H1 (cell line): ENCODE results near the gene PRDM5. TPM values are rescaled to one million over a fixed set of nuclear protein-coding genes. Genes with fewer than 3 reads are reported as not detected.

Experiments
- CTCF ChIA-PET: fragments of 300-600 bp; sonication (Branson Sonifier 250); formaldehyde crosslinking; loops from one replicate; lab custom pipeline; 2021; ENCODE audit not compliant: partially characterized antibody; lab: Charles Lee
- POLR2A ChIA-PET: fragments of 300-600 bp; sonication (Branson Sonifier 250); formaldehyde crosslinking; loops from one replicate; lab custom pipeline; 2021; ENCODE audit warnings: inconsistent platforms; ENCODE audit not compliant: partially characterized antibody; lab: Charles Lee
- DNase-seq, 2 experiments: peaks; one replicate each; pipeline versions ENCODE4 v3.0.0 to v3.0.0-alpha.2; 2010 to 2022; ENCODE audit warnings: low spot score in 2 of 2, low read depth in 1 of 2, mixed read lengths in 1 of 2
- FAIRE-seq: peaks from 2 replicates; lab custom pipeline; 2011; peaks lifted over from hg19 to GRCh38; lab: Jason Lieb, UNC
- H2AFZ ChIP-seq: 2 replicates; pipeline ENCODE4 v1.8.1; 2012; ENCODE audit warnings: low read length, inconsistent platforms
- H2AK5ac ChIP-seq: 2 replicates; pipeline ENCODE4 v1.6.1; 2013; ENCODE audit warnings: low read depth, low read length
- H2BK120ac ChIP-seq: replicated peaks from 2 replicates; pipeline ENCODE3; 2013; ENCODE audit warnings: low read depth, low read length, inconsistent platforms
- H2BK12ac ChIP-seq: 2 replicates; pipeline ENCODE4 v1.6.1; 2013; ENCODE audit warnings: low read depth, low read length
- H2BK15ac ChIP-seq: 2 replicates; pipeline ENCODE4 v1.6.1; 2013; ENCODE audit warnings: low read length
- H2BK20ac ChIP-seq: 2 replicates; pipeline ENCODE4 v1.6.1; 2013; ENCODE audit warnings: low read length
- H2BK5ac ChIP-seq: 2 replicates; pipeline ENCODE4 v1.6.1; 2013; ENCODE audit warnings: low read depth, low read length
- H3K14ac ChIP-seq: 2 replicates; pipeline ENCODE4 v1.6.1; 2013; ENCODE audit warnings: inconsistent platforms; ENCODE audit not compliant: insufficient read length
- H3K18ac ChIP-seq: 2 replicates; pipeline ENCODE4 v1.6.1; 2013; ENCODE audit warnings: low read length; ENCODE audit errors: extremely low read depth
- H3K23ac ChIP-seq: 2 replicates; pipeline ENCODE4 v1.6.1; 2013; ENCODE audit warnings: inconsistent platforms; ENCODE audit not compliant: insufficient read length
- H3K23me2 ChIP-seq: 2 replicates; pipeline ENCODE4 v1.6.1; 2013; ENCODE audit warnings: low read depth, low read length
- H3K27ac ChIP-seq: 2 replicates; pipeline ENCODE4 v1.6.1; 2011; ENCODE audit warnings: low read depth, low read length, inconsistent platforms
- H3K27me3 ChIP-seq, 4 experiments: replicated peaks in 1 of 4; 1 replicate in 1 of 4; 2 replicates in 3 of 4; pipeline versions ENCODE4 v1.6.1 to v1.8.1; 2011 to 2013; ENCODE audit warnings: low read length in 3 of 4, mild to moderate bottlenecking in 3 of 4, inconsistent platforms in 2 of 4, mixed read lengths in 2 of 4, moderate library complexity in 1 of 4; ENCODE audit not compliant: control insufficient read depth in 3 of 4, insufficient read depth in 3 of 4; ENCODE audit errors: extremely low read depth in 1 of 4
- H3K36me3 ChIP-seq, 4 experiments: 2 replicates each; pipeline versions ENCODE4 v1.6.1 to v1.8.1; 2011 to 2013; ENCODE audit warnings: mild to moderate bottlenecking in 4 of 4, low read length in 3 of 4, moderate library complexity in 2 of 4, control low read depth in 1 of 4, inconsistent platforms in 1 of 4; ENCODE audit not compliant: insufficient read depth in 4 of 4, control insufficient read depth in 2 of 4
- H3K4ac ChIP-seq: replicated peaks from 2 replicates; pipeline ENCODE3; 2013; ENCODE audit warnings: low read length, low read depth, mixed read lengths, inconsistent platforms; ENCODE audit not compliant: insufficient read length
- H3K4me1 ChIP-seq, 4 experiments: replicated peaks in 1 of 4; 1 replicate in 1 of 4; 2 replicates in 3 of 4; pipeline versions ENCODE4 v1.6.1 to v1.8.1; 2011 to 2013; ENCODE audit warnings: low read length in 3 of 4, inconsistent platforms in 2 of 4, mixed read lengths in 1 of 4; ENCODE audit not compliant: insufficient read depth in 4 of 4, control insufficient read depth in 3 of 4
- H3K4me2 ChIP-seq, 2 experiments: 2 replicates each; pipeline versions ENCODE4 v1.6.1 to v1.8.1; 2011 to 2013; ENCODE audit warnings: low read depth in 2 of 2, low read length in 2 of 2, control low read depth in 1 of 2, inconsistent platforms in 1 of 2, mild to moderate bottlenecking in 1 of 2; ENCODE audit not compliant: insufficient read depth in 1 of 2
- H3K4me3 ChIP-seq, 4 experiments: fragments of 200-600, 300-600 bp in 1 of 4; sonication (generic), shearing (Covaris generic), sonication (Bioruptor Twin) in 1 of 4; 2 replicates each; pipeline versions ENCODE4 v1.5.1 to v1.8.1; 2011 to 2016; ENCODE audit warnings: low read length in 4 of 4, low read depth in 3 of 4, control low read depth in 2 of 4, inconsistent platforms in 2 of 4, mild to moderate bottlenecking in 2 of 4, mixed read lengths in 1 of 4, moderate library complexity in 1 of 4; ENCODE audit not compliant: insufficient read depth in 2 of 4; ENCODE audit errors: extremely low read depth in 1 of 4
- H3K56ac ChIP-seq: replicated peaks from 2 replicates; pipeline ENCODE3; 2013; ENCODE audit warnings: low read depth, mild to moderate bottlenecking, mixed read lengths, low read length, inconsistent platforms; ENCODE audit not compliant: insufficient read length
- H3K79me1 ChIP-seq: 2 replicates; pipeline ENCODE4 v1.6.1; 2013; ENCODE audit warnings: low read depth, low read length, control low read depth
- H3K79me2 ChIP-seq, 2 experiments: 2 replicates each; pipeline versions ENCODE4 v1.6.1 to v1.8.1; 2012 to 2013; ENCODE audit warnings: low read length in 2 of 2, mild to moderate bottlenecking in 2 of 2, inconsistent platforms in 1 of 2; ENCODE audit not compliant: insufficient read depth in 2 of 2, control insufficient read depth in 1 of 2
- H3K9ac ChIP-seq, 4 experiments: replicated peaks in 1 of 4; 1 replicate in 1 of 4; 2 replicates in 3 of 4; pipeline versions ENCODE4 v1.6.1 to v1.8.1; 2011 to 2013; ENCODE audit warnings: low read depth in 3 of 4, low read length in 3 of 4, control low read depth in 2 of 4, mild to moderate bottlenecking in 2 of 4, moderate library complexity in 2 of 4, inconsistent platforms in 1 of 4; ENCODE audit errors: extremely low read depth in 1 of 4
- H3K9me3 ChIP-seq, 2 experiments: 2 replicates each; pipeline versions ENCODE4 v1.6.1 to v1.8.1; 2012 to 2013; ENCODE audit warnings: mild to moderate bottlenecking in 2 of 2, moderate library complexity in 2 of 2, control low read depth in 1 of 2, inconsistent platforms in 1 of 2, low read depth in 1 of 2, low read length in 1 of 2, mixed read lengths in 1 of 2; ENCODE audit not compliant: insufficient read depth in 2 of 2
- H4K20me1 ChIP-seq, 2 experiments: replicated peaks in 1 of 2; 2 replicates each; pipeline versions ENCODE3 to v1.8.1; 2011 to 2013; ENCODE audit warnings: inconsistent platforms in 2 of 2, low read length in 2 of 2, mild to moderate bottlenecking in 1 of 2; ENCODE audit not compliant: insufficient read depth in 2 of 2, control insufficient read depth in 1 of 2
- H4K5ac ChIP-seq: 2 replicates; pipeline ENCODE4 v1.6.1; 2013; ENCODE audit warnings: low read length, low read depth, mixed read lengths, inconsistent platforms; ENCODE audit not compliant: insufficient read length
- H4K8ac ChIP-seq: 2 replicates; pipeline ENCODE4 v1.8.0; 2013; ENCODE audit warnings: mild to moderate bottlenecking, moderate library complexity, low read length, inconsistent platforms; ENCODE audit not compliant: insufficient read depth; ENCODE audit errors: extremely low read depth
- H4K91ac ChIP-seq: replicated peaks from 2 replicates; pipeline ENCODE3; 2013; ENCODE audit warnings: low read length, mixed read lengths, inconsistent platforms; ENCODE audit not compliant: insufficient read length
- CHD1 ChIP-seq: IDR thresholded peaks from 2 replicates; pipeline ENCODE4 v1.6.1; 2012; ENCODE audit warnings: low read depth, low read length, improper control_type of control experiment
- EGR1 ChIP-seq: IDR thresholded peaks from 2 replicates; pipeline ENCODE4 v1.6.1; 2011; ENCODE audit warnings: low read depth, low read length, borderline replicate concordance
- FOSL1 ChIP-seq: IDR thresholded peaks from 2 replicates; pipeline ENCODE4 v1.6.1; 2011; ENCODE audit warnings: mild to moderate bottlenecking, low read depth, low read length, moderate library complexity; ENCODE audit not compliant: insufficient read depth
- HDAC6 ChIP-seq: IDR thresholded peaks from one replicate; pipeline ENCODE4 v1.7.1; 2012; ENCODE audit warnings: low read depth, mild to moderate bottlenecking, inconsistent platforms, low read length, moderate library complexity
- JUND ChIP-seq: IDR thresholded peaks from 2 replicates; pipeline ENCODE4 v1.6.1; 2011; ENCODE audit warnings: mild to moderate bottlenecking, improper control_type of control experiment, low read length
- KDM5A ChIP-seq: fragments of 200-600 bp; IDR thresholded peaks from 2 replicates; pipeline ENCODE4 v1.7.1; 2012; ENCODE audit warnings: mild to moderate bottlenecking, low read length, inconsistent platforms, mixed read lengths
- NRF1 ChIP-seq: IDR thresholded peaks from 2 replicates; pipeline ENCODE4 v1.6.1; 2011; ENCODE audit warnings: mild to moderate bottlenecking, low read depth, low read length, improper control_type of control experiment
- PHF8 ChIP-seq: fragments of 200-600 bp; sonication (generic); conservative IDR thresholded peaks from 2 replicates; pipeline ENCODE4 v1.7.1; 2012; ENCODE audit warnings: low read depth, mild to moderate bottlenecking, inconsistent platforms, low read length, moderate library complexity
- RBBP5 ChIP-seq: IDR thresholded peaks from 2 replicates; pipeline ENCODE4 v1.7.1; 2012; ENCODE audit warnings: low read depth, mild to moderate bottlenecking, inconsistent platforms, low read length, moderate library complexity, borderline replicate concordance
- RXRA ChIP-seq: IDR thresholded peaks from 2 replicates; pipeline ENCODE4 v1.6.1; 2011; ENCODE audit warnings: low read depth, mild to moderate bottlenecking, low read length, moderate library complexity; ENCODE audit not compliant: insufficient read depth
- SAP30 ChIP-seq: fragments of 300-600 bp; sonication (generic); IDR thresholded peaks from 2 replicates; pipeline ENCODE4 v1.7.1; 2012; ENCODE audit warnings: low read length, moderate library complexity, mild to moderate bottlenecking, inconsistent platforms; ENCODE audit not compliant: insufficient read depth, insufficient replicate concordance
- WGBS, 2 experiments: shearing (Covaris generic) in 1 of 2; methylation state at CpG; one replicate each; pipeline versions ENCODE4 v1.1.6 to v1.1.7; 2013 to 2015; ENCODE audit warnings: low lambda C conversion rate in 2 of 2, mixed read lengths in 2 of 2, inconsistent platforms in 1 of 2, low coverage in 1 of 2, missing lambda C conversion rate in 1 of 2; ENCODE audit not compliant: insufficient replicate concordance in 2 of 2, insufficient coverage in 1 of 2, insufficient read length in 1 of 2; ENCODE audit errors: extremely low coverage in 1 of 2, missing lambda C conversion rate in 1 of 2; 5-methylcytosine and 5-hydroxymethylcytosine counted together
- polyA plus RNA-seq, 7 experiments: library from polyadenylated mRNA; depleted of rRNA in 3 of 7; stranded (reverse) in 5 of 7; unstranded in 2 of 7; fragments of >200 nt in 5 of 7; fragments of 200-250 nt in 2 of 7; gene quantifications; 1 replicate in 5 of 7; 2 replicates in 1 of 7; 4 replicates in 1 of 7; pipeline versions ENCODE4 v1.2.1 to v1.2.3, GENCODE V29; 2011 to 2013; ENCODE audit warnings: missing spikeins in 2 of 7, mixed read lengths in 2 of 7
- total RNA-seq: library from RNA; stranded (reverse); fragmentation: NEBNext Ultra II Directional; extraction: Animal tissue kit (Norgen Biotek cat#: 25700); gene quantifications from 2 replicates; pipeline ENCODE4 v1.2.1, GENCODE V29; 2021

The PRDM5 gene
- total and polyA plus RNA-seq, 2 of the 8 experiments (the other 6 are each of a cell fraction or from before 2014, with no cell fraction given), result 8.2 to 23.4 TPM

DNA sequence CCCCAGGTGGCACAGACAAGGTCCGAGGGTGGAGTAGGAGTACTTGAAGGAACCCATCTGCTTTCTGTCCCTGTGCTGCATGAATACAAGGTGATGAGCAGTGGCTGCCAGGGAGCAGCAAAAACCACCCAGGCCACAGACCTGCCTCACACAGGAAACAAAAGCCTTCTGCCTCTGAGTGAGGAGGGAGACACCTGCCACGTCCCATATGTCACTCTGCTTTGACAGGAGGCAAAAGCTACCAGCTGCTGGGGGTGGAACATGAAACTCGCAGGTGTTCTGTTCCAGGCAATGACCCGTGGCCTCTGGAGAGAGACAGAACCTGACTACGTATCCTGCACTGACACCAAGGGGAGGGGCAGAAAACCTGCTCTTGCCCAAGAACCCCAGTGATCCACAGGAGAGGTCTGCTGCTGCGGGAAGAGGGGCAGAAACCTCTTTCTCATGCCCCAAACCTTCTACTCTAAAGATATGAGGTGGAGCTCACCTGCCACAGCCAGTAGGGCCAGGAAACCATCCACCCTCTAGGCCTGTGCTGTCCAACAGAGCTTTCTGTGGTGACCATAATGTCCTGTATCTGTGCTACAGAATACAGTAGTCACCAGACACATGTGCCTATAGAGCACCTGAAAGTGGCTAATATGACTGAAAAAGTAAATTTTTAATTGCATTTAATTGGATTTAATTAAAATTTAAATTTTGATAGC is 172.9 kb downstream of the PRDM5 start:
- Histone ChIP-seq H2AK5ac (no peak overlapping the region), H3K9ac (no peak overlapping the region), H2BK20ac (no peak overlapping the region), H2BK120ac (no peak overlapping the region), H3K14ac (no peak overlapping the region), H4K8ac (no peak overlapping the region), H2BK12ac (no peak overlapping the region), H3K4me2 (no peak overlapping the region), H3K9me3 (peaks cover 0 to 2% of the 10 kb centered on the region in 2 experiments; a peak in 1 of 4 replicates), H2AFZ (no peak overlapping the region), H4K5ac (no peak overlapping the region), H3K79me1 (no peaks in the 10 kb centered on the region), H3K23me2 (no peaks in the 10 kb centered on the region), H3K4ac (no peak overlapping the region), H3K36me3 (peaks cover 0 to 12% (median 1%) of the 10 kb centered on the region in 4 experiments; a peak in 3 of 8 replicates), H3K56ac (no peak overlapping the region), H4K20me1 (no peaks in the 10 kb centered on the region), H3K23ac (no peak overlapping the region), H4K91ac (no peak overlapping the region), H3K4me3 (no peak overlapping the region), H3K27me3 (no peaks in the 10 kb centered on the region), H2BK5ac (no peak overlapping the region), H2BK15ac (no peak overlapping the region), H3K18ac (no peak overlapping the region), H3K79me2 (no peaks in the 10 kb centered on the region), H3K4me1 (peaks cover 0 to 2% (median 0%) of the 10 kb centered on the region in 4 experiments; a peak in 1 of 7 replicates), H3K27ac (no peak overlapping the region)
- WGBS, 2 experiments, result 87% methylated on average over 6 of the region's 6 CpGs; no CpG with 5 or more reads in 1 of the 2 experiments
- ChIA-PET POLR2A (no interaction called here), CTCF (no interaction called here)
- no peak for FAIRE-seq
- DNase-seq, result no peak
- TF ChIP-seq RBBP5 (no peak), FOSL1 (no peak), KDM5A (no peak), CHD1 (no peak), EGR1 (no peak), RXRA (no peak), HDAC6 (no peak), SAP30 (no peak), NRF1 (no peak), PHF8 (no peak), JUND (no peak)
